ENCODE results near the gene PBX2.

PBX2 gene

GRCh38 chr6:32168350-32168749 is 21.7 kb downstream of the PBX2 start:
- Histone ChIP-seq H3K4me3 (ENCODE audit: low read depth, low read length) (no peak overlapping the region), H3K36me3 (replicated peaks) (peaks cover 42% of the 10 kb centered on the region), H3K27me3 (replicated peaks) (no peaks in the 10 kb centered on the region), H3K27ac (no peak overlapping the region)
- DNase-seq, result no peak
- TF ChIP-seq, protein P1, sequence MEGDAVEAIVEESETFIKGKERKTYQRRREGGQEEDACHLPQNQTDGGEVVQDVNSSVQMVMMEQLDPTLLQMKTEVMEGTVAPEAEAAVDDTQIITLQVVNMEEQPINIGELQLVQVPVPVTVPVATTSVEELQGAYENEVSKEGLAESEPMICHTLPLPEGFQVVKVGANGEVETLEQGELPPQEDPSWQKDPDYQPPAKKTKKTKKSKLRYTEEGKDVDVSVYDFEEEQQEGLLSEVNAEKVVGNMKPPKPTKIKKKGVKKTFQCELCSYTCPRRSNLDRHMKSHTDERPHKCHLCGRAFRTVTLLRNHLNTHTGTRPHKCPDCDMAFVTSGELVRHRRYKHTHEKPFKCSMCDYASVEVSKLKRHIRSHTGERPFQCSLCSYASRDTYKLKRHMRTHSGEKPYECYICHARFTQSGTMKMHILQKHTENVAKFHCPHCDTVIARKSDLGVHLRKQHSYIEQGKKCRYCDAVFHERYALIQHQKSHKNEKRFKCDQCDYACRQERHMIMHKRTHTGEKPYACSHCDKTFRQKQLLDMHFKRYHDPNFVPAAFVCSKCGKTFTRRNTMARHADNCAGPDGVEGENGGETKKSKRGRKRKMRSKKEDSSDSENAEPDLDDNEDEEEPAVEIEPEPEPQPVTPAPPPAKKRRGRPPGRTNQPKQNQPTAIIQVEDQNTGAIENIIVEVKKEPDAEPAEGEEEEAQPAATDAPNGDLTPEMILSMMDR (IDR thresholded peaks at IDR 0.05; ENCODE audit: low read depth, low read length, missing control alignments), result no peak
- in situ Hi-C loops (cut with HindIII; ENCODE audit: low pct_ligation_motif_present, low sequenced_read_pairs), result no loop called here

DNA sequence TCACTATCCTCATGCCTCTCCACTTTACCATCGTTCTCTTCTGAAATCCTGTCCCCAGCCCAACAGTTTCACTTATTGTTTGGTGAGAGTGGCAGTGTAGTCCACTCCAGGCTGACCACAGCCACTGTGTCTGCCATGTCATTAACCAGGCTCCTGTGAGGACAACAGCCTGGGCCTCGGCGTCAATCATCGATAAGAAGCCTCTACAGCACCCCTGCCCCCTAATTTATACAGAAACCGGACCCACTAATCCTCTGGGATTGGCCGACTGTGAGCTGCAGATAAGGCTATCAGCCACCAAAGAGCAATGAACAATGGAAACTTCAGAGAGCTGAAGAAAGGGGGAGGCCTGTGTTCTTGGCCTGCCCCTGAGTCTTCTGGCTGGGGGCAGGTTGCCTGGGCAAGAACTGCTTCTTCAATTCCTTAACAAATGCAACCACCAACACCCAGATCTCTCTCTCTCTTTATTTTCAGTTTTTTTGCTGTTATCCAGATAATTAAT is 22.2 kb downstream of the PBX2 start:
- no peaks in the 10 kb centered on the region for H3K27me3 ChIP-seq (replicated peaks)
- H3K4me3 ChIP-seq (ENCODE audit: low read depth, low read length), result no peak overlapping the region
- TF ChIP-seq, protein P1 (IDR thresholded peaks at IDR 0.05; ENCODE audit: low read depth, low read length, missing control alignments), result no peak
- in situ Hi-C loops (cut with HindIII; ENCODE audit: low pct_ligation_motif_present, low sequenced_read_pairs), result no loop called here
- no peak for DNase-seq
- peaks cover 42% of the 10 kb centered on the region for H3K36me3 ChIP-seq (replicated peaks)
- H3K27ac ChIP-seq, result no peak overlapping the region

DNA sequence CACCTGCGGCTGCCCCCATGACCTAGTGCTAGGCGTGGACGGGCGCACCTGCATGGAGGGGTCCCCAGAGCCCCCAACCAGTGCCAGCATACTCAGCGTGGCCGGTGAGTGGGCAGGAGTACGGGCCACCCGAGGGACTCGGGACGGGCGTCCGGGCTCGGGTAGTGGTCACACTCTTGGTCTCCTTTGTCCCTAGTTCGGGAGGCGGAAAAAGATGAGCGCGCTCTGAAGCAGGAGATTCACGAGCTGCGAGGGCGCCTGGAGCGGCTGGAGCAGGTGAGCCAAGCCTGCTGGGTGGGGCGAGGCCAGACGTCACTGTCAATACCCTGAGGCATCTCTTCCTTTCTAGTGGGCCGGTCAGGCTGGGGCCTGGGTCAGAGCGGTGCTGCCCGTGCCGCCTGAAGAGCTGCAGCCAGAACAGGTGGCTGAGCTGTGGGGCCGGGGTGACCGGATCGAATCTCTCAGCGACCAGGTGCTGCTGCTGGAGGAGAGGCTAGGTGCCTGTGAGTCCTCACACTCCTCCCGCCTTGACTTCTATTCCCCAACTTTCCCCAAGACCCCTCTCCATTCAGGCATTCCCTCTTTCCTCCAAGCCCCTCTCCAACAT is 22.7 kb downstream of the PBX2 start:
- H3K36me3 ChIP-seq (replicated peaks), result peaks cover 43% of the 10 kb centered on the region

DNA sequence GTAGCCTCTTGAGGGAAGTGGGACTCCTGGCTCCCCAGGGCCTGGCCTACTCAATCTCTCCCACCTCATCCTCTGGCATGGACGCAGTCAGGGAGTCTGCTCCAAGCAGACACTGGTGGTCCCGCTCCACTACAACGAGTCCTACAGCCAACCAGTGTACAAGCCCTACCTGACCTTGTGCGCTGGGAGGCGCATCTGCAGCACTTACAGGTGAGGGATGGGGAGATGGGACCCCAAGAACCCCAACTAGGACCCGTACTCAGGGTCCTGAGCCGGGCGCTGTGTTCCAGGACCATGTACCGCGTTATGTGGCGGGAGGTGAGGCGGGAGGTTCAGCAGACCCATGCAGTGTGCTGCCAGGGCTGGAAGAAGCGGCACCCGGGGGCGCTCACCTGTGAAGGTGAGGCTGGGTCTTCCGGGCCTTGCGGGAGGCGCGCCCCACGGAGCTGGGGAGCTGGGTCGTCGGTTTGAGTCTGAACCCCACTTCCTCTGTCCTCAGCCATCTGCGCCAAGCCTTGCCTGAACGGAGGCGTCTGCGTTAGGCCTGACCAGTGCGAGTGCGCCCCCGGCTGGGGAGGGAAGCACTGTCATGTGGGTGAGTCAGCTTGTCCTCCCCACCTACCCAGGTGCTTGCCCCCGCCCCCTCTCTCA is 23.5 kb downstream of the PBX2 start:
- Histone ChIP-seq H3K27ac (no peak overlapping the region), H3K36me3 (replicated peaks) (peaks cover 45% of the 10 kb centered on the region), H3K4me3 (ENCODE audit: low read depth, low read length) (no peak overlapping the region), H3K27me3 (replicated peaks) (no peaks in the 10 kb centered on the region)
- no peak for DNase-seq
- in situ Hi-C loops (cut with HindIII; ENCODE audit: low pct_ligation_motif_present, low sequenced_read_pairs), result no loop called here
- TF ChIP-seq, protein P1 (IDR thresholded peaks at IDR 0.05; ENCODE audit: low read depth, low read length, missing control alignments), result peak; percentile 49

More for the DNA sequence above, 22.7 kb downstream of the PBX2 start:
- TF ChIP-seq, protein P1 (IDR thresholded peaks at IDR 0.05; ENCODE audit: low read depth, low read length, missing control alignments), result no peak
- H3K27me3 ChIP-seq (replicated peaks), result no peaks in the 10 kb centered on the region
- no peak overlapping the region for H3K27ac ChIP-seq
- no peak for DNase-seq
- in situ Hi-C loops (cut with HindIII; ENCODE audit: low pct_ligation_motif_present, low sequenced_read_pairs), result no loop called here
- no peak overlapping the region for H3K4me3 ChIP-seq (ENCODE audit: low read depth, low read length)

DNA sequence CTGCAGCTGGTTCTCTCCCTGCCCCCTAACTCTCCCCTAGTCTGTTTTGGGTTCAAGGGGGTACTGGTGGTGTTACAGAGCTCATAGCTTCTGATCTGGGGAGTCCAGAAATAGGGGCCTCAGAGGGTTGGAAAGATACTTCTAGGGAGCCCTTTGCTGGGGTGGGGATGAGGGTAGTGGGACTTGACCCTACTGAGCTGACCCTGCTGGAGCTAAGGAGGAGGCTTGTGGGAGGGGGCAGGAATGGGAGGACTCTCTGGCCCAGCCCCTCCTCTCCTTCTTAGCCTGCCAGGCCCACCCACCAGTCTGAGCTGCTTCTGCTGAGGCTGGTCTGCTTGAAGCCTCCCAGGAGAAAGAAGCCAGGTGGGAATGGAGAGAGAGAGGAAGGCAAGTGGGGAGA is 25.7 kb downstream of the PBX2 start, which contains the start of gene EGFL8:
Gene EGFL8, plus strand, starts transcription at position 301 of the 400 bp plus-strand sequence. CDS start 1,571 bp downstream, outside the sequence.
- H3K27ac ChIP-seq, result no peak within 1 kb of the TSS
- TF ChIP-seq, protein P1 (IDR thresholded peaks at IDR 0.05; ENCODE audit: low read depth, low read length, missing control alignments), result no peak
- in situ Hi-C loops (cut with HindIII; ENCODE audit: low pct_ligation_motif_present, low sequenced_read_pairs), result no loop called here
- no peaks in the 10 kb centered on the region for H3K27me3 ChIP-seq (replicated peaks)
- peaks cover 30% of the 10 kb centered on the region for H3K36me3 ChIP-seq (replicated peaks)
- no peak within 1 kb of the TSS for H3K4me3 ChIP-seq (ENCODE audit: low read depth, low read length)
- DNase-seq, result no peak
